NOMO-1 treated with dmso at 0.1 percent for 144 hours (cell line): ENCODE results near the gene RALGPS2.
"Not testable (repeated sequence)": the region's sequence is repeated elsewhere in the genome, so short reads cannot be mapped to it uniquely, and the experiment has no call there.

Experiments used
- DNase-seq: peaks from one replicate; lab custom pipeline; 2025; ENCODE audit not compliant: unreplicated experiment; lab: John Stamatoyannopoulos, UW

The RALGPS2 gene

DNA sequence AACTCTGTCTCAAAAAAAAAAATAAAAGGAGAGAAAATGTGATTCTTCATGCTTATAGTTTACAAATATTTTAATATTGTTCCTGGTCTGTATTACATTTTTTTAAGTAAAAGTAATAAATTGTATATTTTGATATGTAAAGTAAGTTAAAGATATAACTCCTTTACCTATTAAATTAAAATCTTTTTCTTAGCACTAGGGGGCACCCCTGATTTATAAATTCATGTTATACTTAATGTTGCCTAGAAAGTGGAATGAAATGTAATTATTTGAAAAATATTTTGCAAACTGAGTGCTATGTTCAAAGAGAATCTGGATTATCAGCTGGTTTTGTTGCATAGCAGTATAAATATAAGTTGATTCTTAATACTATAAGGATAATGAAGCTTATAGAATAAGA, 49.2 kb downstream of the RALGPS2 start:
- no peak for DNase-seq

DNA sequence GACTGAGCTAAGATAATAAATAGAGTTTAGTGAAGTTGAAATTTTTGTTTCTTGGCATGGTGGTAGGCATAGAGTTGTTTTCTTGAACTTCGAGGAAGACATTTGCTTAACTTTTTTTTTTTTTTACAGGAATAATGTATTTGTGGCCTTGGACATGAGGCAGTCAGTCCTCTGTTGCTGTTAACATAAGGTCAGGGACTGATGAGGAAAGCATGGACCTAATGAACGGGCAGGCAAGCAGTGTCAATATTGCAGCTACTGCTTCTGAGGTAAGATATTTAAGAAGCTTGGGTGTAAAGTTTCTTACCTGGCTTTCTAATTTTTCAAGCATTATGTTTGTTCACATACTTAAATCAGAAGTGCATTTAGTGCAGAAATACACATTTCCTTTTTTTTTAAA, 51.5 kb downstream of the RALGPS2 start:
- DNase-seq = no peak

DNA sequence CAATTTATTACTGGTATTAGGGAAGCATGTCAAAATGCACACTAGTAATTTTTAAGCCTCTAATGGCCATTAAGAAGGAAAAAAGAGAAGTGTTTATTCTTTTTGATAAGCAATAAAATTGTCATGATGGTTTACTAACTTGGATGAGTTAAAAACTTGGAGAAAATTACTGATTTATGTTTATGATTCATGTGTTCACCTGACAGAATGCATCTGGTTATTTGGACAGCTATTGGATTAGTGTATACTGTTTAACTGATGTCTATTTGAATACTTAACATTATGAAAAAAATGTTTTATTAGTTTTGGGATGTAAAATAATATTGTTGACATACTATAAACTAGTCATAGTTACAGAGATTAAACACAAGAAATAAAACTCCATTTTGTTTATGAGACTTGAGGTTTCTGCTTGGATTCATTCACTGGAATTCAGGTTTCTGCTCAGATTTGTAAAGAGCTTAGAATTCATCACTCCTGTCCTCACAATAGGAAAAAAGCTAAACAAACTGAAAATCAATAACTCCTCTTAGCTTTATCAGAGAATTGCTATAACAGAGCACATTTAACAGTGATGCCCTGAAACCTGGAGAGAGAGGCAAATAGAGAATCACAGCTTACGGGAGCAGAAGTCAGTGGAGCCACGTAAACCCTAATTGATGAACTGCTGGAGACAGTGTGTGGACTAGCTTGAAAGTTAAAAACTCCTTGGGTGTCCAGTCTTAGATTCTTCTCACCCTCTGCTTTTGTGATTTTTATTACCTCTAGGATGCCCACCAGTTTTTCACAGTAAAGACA, 56.7 kb downstream of the RALGPS2 start:
- DNase-seq = no peak

DNA sequence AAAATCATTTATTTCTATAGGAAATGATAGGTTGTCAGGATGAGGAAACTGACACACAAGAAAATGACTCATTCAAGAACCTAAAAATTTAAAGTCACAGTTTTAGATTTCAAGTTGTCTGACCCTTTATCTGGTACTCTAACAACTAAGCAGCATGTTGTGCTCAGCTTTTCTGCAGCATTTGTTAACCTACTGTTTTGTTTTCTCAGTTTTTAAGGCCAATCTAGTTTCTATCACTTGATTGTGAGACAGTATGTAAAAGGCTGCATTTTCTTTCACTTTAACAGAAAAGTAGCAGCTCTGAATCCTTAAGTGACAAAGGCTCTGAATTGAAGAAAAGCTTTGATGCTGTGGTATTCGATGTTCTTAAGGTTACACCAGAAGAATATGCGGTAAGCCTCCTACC, 59.1 kb downstream of the RALGPS2 start:
- no peak for DNase-seq

DNA sequence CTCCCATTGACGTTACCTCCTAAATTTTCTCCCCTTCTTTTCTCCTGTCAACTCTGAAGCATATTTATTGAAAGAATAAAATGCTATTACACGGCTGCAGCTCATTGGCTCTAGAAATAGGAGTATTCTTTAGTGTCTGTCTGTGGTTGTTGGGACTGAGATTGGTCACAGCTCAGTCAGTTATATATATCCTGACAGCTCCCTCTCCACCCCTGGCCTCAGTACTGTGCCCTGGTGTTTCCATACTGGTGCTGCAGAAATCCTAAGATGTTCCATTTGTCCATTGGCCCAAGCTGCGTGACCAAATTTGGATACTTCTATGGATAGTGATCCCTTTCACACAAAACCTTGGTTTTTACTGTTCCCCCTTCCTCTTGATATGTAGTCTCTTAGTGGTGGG, 67.3 kb downstream of the RALGPS2 start:
- no peak for DNase-seq

DNA sequence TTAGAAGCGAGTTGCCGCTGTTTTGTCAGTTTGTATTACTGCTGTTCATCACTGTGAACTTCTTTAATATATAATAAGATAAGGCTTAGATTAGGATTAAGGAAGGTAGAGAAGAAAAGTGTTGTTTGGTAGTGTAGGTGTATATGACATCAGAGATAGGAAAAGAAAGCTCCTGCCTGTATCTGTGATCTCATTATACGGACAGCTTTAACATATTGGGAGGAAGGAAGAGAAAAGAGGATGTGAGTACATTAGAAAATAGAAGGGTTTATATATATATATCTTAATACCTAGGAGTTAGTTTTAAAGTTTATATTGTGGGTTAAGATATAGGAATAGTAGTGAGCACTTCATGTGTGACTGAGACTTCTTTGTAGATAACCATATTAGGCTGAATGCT, 71.0 kb downstream of the RALGPS2 start:
- no peak for DNase-seq

DNA sequence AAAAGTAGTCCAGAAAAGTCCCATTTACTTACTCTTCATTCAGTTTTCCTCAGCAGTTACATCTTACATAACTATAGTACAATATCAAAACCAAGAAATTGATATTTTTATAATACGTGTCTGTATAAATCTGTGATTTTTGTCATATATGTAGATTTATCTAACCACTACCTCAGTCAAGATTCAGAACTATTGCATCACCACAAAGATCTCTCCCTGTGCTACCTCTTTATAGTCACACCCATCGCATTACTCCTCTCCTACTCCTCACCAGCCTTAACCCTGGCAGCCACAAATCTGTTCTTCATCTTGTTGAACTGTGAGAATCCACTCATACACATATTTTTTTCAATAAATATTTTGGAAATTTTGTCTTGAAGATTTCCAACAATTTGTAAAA, 72.5 kb downstream of the RALGPS2 start:
- no peak for DNase-seq

DNA sequence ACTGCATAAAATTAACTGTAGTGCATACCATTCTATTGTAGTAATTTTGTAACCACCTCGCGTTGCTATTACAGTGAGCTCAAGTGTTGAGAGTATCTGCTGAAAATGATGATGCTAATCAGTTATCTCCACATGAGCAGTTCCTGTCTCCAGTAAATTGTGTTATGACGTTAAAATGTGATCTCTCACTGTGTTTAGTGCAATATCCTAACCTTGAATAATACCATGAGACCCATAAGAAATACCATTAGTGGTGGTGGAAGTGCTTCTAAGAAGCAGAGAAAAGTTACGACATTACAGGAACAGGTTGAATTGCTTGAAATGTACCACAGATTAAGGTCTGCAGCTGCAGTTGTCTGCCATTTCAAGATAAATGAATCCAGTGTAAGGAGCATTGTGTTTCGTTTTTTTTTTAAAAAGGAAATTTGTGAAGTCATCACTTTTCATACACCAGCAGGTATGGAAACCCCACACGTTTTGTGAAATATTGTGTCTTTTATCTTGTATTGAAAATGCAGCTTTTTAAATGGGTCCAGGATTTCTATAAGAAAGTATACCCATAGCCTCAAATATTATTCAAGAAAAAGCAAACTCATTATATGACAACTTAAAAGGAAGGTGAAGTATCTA, 73.3 kb downstream of the RALGPS2 start:
- DNase-seq = no peak

DNA sequence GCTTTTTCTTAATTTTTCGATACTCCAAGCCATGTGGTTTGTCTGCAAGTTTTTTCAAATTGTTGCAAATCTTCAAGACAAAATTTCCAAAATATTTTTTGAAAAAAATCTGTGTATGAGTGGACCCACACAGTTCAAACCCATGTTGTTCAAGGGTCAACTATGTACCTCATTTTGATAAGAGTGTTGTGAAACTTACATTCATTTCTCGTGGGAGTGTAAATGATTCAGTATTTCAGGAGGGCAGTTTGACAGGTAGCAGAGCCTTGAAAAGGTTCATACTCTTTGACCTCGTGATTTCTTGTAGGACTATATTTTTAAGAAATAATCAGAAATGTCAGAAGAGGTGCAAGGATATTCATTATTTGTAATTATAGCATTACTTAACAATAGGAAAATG, 77.8 kb downstream of the RALGPS2 start:
- no peak for DNase-seq

DNA sequence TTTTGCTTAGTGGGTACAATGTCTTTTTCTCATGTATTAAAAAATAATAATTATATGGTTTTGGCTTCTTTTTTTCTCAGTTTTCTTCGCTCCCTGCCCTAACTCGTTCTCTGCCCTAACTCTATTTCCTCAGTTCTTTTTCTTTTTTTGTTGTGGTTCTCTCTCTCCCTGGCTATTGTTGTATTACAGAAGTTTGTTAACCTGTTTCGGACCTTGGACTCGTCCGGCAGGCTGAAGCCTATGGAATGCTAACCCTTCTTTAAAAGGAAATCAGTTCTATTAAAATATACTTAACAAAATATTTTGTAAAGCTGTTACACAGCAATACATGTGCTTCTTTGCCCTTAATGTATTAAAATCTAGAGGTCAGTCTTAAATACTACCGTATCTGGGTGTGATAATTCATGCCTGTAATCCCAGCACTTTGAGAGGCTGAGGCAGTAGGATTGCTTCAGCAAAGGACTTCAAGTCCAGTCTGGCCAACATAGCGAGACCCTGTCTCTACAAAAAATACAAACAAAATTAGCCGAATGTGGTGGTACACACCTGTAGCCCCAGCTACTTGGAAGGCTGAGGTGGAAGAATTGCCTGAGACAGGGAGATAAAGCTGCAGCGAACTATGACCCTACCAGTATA, 81.7 kb downstream of the RALGPS2 start:
- no peak for DNase-seq

DNA sequence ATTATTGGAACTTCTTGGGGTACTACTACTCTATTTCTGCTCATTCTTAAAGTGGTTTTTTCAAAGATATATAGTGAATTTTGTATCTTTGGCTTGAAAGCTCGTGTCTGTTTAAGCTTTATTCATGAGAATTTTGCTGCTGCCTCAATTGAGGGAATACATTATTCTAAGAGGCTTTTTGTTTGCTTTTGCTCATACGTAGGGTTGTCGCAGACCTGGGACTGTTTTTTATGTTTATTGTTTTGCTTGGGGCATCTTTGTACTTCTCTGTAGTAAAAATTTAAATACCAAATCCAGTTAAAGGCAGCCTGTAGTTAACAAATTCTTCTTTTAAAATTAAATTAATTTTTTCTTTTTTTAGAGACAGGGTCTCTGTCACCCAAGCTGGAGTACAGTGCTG, 83.5 kb downstream of the RALGPS2 start:
- DNase-seq = no peak

DNA sequence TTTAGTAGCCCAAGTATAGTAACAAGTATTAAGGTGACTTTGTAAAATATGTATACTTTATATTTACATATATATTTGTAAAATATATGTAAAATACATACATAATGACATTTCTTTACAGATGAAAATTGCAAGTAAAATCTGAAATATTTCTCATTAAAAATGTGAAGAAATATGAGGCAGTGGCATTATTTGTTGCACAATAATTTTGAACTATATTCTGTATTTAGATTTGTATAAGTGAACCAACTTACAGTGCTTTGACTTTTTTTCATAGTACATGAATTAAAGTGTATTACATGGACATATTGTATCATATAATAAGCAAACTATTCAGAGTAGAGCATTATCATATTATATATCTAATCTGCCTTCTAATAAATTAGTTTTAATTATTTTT, 85.5 kb downstream of the RALGPS2 start:
- DNase-seq = no peak

DNA sequence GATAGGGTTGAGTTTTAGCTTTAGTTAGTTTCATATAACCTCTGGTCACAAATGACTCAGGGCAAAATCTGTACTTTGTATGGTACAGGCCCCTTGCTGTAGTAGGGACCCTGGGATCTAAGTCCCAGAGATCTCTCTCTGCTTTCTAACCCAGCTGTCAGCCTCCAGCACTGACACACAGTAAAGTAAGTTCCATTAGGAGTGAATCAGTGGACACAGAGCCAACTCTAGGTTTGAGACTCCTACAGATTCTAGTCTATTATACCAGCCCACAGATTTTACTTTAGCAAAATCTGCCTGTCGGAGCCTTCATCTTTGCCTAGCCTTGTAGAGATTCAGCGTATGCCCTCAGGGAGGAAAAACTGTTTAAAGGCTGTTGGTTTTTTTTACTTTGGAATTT, 93.4 kb downstream of the RALGPS2 start:
- DNase-seq = no peak

DNA sequence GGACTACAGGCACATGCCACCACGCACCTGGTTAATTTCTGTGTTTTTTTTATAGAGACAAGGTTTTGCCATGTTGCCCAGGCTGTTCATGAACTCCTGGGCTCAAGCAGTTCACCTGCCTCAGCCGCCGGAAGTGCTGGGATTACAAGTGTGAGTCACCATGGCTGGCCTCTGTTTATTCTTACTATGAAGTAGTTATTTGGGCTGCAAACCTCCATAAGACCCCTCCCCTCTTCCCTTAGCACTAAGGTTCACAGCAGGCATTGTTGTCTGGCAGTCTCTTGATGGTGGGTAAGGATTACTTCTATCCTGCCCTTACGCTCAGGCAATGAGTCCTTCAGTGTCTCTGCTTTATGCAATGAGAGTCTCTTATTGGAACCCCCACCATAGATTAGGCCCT, 94.1 kb downstream of the RALGPS2 start:
- no peak for DNase-seq

DNA sequence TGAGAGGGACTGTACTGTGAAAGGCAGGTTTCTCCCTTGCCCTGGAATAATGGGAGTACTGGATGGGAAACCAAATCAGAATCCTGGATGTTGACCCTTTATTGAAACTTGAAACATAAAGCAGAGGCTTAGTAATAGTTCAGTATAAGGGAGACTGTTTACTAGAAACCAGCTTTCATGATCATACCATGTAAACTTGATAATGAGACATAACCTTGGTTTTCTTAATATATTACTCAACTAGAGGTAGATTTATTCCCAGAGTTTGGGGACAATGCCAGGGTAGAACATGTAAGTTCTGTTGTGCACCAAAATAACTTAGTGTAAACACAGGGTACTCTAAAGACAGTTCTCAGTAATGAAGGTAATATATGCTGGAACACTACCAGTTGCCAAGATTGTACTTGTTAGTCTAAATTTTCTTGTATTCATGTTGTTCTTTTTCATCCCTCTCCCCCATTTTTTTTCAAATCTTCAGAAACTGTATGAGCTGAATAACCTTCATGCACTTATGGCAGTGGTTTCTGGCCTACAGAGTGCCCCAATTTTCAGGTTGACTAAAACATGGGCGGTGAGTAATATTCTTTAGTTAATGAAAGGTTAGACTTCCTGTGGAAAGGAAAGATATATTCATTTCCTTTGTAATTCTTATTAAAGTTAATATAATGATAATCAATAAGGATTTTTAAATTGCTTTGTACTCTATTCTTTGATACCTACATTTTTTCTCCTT, 96.3 kb downstream of the RALGPS2 start:
- no peak for DNase-seq

DNA sequence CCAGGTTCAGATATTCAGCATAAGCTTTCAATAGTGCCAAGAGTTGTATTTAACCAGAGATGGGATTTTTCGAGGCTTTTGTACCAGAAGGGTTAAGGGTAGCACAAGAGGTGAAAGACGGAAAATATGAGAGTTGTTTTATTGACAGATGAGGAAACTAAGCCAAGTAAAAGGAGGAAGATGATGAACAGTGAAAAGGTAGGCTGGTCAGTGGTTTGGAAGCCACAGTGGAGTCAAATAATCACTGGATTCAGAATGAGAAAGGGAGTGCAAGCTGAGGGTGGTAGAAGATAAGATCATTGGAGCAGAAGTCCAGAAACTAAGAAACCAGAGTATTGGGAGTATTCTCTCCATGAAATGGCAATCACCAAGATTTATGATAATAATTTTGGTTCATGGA, 100.1 kb downstream of the RALGPS2 start:
- no peak for DNase-seq

DNA sequence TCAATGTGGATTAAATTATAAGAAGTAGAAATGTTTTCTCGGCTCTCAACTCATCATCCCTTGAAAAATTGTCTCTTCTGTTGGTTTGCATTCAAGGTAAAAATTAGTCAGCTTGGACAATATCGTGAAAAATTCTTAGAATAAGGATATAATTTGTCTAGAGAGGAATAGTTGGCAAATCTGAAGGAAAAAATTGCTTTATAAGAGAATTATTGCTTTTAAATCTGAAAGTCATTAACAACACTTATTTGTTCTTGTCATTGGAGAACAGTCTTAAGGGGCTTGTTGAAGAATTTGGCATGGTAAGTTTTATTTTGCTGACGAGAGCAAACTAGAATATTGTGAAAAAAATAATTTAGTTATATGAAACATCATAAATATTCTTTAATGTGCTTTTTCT, 119.4 kb downstream of the RALGPS2 start:
- DNase-seq = no peak

DNA sequence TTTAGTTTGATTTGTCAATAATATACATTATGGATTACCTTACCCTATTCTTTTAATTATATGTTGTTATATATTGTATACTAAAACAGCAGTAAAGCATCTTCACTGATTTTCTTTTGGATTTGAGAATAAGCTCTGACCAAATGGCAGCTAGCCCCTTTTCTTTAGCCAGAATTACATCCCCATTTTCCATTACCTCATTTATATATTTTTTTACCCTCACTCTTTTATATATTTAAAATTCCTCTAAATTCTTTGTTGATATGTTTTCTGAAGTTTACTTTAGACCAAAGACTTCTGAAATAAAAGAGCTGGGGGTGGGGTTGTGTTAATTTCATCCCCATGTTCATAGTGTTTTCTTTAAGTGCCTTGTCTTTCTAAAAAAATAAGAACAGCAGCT, 121.3 kb downstream of the RALGPS2 start:
- DNase-seq = no peak

DNA sequence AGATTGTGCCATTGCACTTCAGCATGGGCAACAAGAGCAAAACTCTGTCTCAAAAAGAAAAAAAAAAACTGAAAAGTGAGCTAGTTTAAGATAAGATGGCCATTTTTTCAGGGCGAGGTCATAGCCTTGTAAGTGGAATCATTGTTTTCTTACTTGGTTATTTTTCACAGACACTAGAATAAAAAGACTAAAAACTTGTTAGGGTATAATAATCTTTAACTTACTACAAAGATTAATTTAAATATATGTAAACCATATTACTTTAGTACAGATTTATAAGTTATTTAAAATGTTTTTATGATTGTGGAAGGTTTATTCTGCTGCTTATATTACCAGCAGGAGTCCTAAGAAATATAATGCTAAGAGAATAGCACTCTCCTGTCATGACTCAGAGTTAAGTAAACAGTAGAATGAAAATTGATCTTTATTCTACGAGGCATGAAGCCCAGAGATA, 122.4 kb downstream of the RALGPS2 start:
- DNase-seq = no peak

DNA sequence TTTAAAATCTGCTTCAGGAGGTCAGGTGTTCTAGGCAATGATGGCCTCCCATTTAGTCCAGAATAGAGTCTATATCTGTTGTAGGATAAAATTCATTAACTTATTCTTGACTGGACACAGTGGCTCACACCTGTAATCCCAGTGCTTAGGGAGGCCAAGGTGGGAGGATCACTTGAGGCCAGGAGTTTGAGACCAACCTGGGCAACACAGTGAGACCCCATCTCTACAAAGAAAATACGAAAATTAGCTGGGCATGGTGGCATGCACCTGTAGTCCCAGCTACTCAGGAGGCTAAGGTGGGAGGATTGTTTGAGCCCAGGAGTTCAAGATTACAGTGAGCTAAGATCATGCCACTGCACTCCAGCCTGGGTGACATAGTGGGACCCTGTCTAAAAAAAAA, 122.9 kb downstream of the RALGPS2 start:
- DNase-seq = not testable (repeated sequence)

DNA sequence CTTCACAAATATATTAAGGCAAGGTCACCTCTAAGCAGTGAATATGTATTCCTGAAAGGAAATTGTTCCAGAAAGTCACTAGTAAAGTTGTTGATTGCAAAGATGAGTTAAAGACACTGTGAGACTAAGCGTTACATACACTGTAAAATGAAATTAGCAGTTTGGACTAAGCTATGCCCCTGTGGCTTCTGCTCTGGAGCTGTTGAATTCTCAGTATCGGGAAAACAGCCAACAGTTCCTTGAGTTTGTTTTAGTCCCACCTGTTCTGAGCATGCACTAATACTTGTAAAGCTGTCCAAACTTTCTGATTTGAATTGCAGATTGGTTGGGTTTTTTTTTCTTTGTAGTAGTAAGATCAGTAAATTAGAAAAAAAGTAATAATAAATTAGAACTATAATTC, 124.9 kb downstream of the RALGPS2 start:
- no peak for DNase-seq

DNA sequence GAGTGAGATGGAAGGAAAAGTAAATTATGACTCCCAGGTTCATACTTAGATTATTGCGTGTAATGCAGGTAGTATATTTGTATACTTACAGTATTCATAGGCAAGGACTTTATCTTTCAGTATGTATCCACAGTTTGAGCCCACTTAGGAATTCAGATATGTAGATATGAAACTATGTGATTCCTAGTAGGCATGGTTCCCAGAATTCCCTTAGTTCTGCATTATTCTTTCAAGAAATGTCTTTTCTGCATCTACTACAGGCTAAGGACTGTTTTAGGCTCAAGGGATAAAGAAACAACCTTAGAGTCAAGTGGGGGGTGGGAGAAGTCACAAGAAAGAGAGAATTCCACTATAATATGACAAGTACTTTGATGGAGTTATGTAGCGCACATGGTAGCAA, 132.1 kb downstream of the RALGPS2 start:
- no peak for DNase-seq
